NCI-H1694 (cell line): ENCODE results near the gene IGSF9B.

Experiments
- DNase-seq: peaks from one replicate; lab custom pipeline; 2025; lab: John Stamatoyannopoulos, UW

The IGSF9B gene

GRCh38 chr11:133983660-133984316, 27.0 kb upstream of the IGSF9B start:
- DNase-seq = no peak

- DNase-seq = no peak
These were observed 26.1 kb upstream of the IGSF9B start for GRCh38 chr11:133982876-133983275.

- no peak for DNase-seq
These were observed 25.4 kb upstream of the IGSF9B start for GRCh38 chr11:133982151-133982550.

- DNase-seq = no peak
These were observed 24.4 kb upstream of the IGSF9B start for GRCh38 chr11:133981156-133981555.

DNA sequence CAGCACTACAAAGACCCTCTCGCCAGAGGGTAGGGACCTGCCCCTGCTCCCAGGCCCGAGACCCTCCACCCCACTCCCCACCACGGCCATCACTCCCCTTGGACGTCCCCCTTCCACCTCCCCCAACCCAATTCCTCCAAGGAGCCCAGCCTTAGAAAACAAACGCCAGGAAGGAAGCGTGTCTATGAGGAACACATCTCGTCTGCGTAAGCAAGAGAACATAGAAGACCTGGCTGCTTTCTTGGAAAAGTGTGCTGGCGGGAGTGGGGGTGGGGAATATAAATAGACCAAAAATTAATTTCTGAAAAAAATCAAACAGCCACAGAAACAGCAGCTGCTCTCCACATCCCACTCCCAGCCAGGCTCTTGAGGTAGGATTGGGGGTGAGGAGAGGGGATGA, 23.9 kb upstream of the IGSF9B start:
- no peak for DNase-seq

DNA sequence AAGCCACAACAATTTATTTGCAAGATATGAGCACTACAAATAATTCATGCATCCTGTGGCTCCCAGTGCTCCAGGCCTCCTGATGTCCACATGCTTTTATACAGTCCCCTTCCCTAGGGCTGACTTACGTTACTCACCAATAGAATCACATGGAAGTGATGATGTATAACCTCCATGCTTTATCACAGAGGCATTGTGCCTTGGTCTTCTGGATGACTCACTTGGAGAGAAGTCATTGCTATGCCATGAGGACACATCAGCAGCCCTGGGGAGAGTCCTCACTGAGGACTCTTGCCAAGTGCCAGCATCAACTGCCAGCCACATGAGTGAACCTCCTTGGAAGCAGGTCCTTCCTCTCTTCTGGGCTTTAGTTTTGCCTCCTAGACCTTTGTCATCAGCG, 22.0 kb upstream of the IGSF9B start:
- DNase-seq = no peak

DNA sequence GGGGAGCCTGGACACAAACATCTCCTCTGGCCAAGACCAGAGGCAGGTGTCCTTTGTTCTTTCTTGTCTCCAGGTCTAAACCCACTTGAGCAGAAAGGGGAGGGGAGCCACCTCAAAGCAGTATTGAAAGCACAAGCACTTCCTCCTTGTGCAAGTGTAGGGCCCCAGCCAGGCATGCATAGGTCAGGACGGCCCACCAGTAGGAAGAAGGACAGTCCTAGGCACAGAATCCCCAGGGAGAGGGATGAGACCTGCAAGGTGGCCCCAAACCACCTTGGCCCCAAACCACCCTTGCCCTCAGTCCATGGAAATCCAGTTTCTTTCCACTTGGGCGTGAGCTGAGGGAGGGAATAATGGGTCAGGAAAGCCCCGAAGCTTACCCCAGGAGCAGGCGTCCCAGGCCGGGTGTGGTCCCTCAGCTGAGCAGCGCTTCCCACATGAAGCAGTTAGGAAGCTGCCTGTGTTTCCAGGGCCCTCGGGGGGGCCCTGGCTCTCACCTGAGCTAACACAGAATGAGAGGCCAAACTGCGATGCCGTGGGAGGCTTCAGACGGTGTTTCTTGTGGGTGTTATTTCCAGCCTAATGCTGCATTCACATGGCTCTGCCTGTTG, 20.4 kb upstream of the IGSF9B start:
- DNase-seq = no peak

DNA sequence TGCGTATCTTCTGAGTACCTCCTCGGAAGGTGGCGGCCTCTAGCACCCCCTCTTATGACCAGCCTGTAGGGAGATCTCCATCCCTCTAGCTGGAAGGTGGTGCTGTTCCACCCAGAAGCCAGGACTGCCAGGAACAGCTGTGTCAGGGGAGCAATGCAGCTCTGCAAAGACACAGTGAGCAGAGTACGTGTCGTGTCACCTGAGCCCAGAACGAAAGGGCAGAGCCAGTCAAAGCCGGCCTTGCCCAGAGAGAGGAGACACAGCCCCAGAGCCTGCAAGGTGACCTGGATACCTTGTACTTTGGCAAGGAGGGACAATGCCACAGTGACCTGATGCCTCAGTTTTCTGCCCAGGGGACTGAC, 18.7 kb upstream of the IGSF9B start:
- DNase-seq = no peak

DNA sequence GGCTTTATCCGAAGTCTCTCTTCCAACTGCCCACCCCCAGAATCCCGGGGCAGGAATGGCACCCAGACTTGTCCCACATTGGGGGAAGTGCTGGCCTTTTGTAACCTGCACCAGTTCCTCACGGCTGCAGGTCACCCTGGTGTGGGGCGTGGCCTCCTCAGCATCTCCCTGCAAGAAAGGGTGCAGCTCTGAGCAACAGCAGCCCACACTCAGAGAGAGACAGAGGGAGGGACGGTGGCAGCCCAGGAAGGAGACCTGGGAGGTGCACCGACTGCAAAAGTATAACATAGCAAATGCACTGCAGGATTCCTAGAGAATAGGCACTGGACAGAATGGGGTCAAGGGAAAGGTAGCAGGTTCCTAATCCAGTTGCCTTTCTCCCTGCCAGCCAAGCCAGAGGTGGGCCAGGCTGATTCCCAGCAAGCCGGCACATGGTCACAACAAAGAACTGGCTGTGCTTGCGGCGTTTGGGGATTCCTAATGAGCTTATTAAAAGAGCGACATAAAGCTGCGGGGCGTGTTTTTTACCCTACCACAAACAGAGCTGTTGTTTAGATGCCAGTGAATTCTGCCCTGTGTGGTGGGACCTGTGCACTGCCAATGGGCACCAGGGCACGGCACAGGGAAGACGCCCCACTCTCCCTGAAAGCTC, 18.2 kb upstream of the IGSF9B start:
- no peak for DNase-seq

DNA sequence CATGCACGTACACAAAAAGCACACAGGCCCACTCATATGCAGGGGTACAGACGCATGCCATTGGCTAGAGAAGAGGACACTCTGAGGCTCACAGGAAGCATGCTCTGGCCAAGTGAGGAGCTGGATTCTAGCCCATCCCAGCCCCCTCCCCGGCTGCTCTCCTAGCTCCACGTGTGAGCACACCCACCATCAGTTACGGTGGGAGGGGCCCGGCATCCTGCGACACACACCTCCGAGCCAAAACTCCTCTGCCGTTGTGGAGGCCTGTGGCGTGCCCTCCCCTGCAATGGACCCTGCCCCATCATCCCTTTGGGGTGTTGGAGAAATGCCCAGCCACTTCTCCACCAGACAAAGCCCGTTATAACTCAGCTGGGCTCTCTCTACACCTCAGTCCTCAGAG, 15.1 kb upstream of the IGSF9B start:
- DNase-seq = no peak

GRCh38 chr11:133969112-133969511, 12.3 kb upstream of the IGSF9B start:
- no peak for DNase-seq

DNA sequence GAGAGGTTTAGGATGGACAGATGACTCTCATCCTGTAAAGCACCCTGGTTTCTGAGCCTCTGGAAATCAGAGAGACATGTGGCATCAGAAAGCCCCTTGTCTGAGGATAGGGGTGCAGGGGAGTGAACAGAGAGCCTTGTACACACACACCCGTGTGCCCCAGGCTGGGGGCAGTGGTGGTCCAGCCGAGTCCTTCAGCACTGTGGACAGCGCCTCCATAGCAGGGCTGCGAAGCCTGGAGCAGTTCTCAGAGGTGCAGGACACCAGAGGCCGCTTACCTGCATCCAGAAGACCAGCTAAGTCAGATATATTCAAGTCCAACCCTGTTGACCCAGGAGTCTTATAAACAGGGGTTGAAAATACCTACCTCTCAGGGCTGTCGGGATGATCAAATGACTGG, 11.5 kb upstream of the IGSF9B start:
- DNase-seq = no peak

- DNase-seq = no peak
These were observed 11.0 kb upstream of the IGSF9B start for GRCh38 chr11:133967599-133968238.

GRCh38 chr11:133966921-133967598, 10.3 kb upstream of the IGSF9B start:
- no peak for DNase-seq

GRCh38 chr11:133966172-133966651, 9.4 kb upstream of the IGSF9B start:
- DNase-seq = no peak

GRCh38 chr11:133965031-133965601, 8.3 kb upstream of the IGSF9B start:
- no peak for DNase-seq

DNA sequence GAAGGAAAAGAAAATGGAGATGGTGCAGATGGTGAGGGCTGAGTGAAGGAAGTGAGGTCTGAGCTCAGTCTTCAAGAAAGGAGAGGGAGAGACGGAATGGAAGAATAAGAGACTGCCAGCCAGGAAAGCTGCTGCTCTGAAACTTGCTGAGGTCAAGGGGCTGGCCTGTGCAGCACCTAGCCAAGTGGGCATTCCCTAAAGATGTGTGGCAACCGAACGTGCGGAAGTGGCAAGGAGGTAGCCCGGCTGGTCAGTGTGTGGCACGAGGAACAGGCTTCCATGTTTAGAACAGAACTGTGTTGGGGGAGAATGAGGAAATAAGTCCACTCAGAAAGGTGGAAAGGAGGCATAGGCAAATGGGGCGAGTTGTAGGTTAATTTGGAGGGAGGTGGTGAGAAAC, 7.6 kb upstream of the IGSF9B start:
- no peak for DNase-seq

GRCh38 chr11:133961890-133962289, 5.1 kb upstream of the IGSF9B start:
- DNase-seq = no peak

- DNase-seq = no peak
These were observed 1.1 kb upstream of the IGSF9B start for GRCh38 chr11:133957900-133958299.

GRCh38 chr11:133955945-133956421, 785 bp downstream of the IGSF9B start:
- no peak for DNase-seq

DNA sequence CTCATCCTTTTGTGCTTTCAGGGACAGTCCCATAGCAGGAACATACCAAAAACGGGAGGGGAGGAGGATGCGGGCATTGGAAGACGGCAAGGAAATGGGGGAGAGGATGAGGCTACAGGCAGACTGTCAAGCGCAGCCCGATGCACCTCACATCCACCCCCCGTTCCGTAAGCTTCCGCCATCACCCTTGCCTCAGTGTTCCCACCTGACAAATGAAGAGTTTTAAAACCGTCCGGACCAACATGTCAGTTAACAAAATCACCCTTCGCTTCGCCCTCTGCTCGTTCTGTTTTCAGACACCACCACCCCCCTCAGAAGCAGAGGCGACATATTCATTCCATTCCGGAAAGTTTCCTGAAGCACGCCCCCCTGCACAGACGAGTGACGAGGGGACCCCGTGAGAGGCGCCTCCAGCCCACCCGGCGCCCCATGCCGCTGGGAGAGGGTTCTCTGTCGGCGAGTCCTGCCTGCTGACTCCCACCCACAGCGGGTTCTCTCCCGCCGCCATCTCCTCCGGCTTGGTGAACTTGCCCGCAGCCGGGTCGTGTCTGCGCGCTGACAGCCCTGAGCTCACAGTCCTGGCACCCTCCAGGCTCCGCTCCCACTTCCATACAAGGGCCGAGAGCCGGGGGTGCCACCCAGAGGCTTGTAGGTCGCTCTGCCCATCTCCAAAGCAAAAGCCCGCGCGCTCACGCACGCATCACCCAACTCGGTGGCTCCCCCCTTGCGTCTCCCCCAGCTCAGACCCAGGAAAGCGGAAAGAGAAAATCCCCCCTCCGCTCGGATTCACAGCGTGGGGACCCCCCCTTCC, 1.5 kb downstream of the IGSF9B start:
- no peak for DNase-seq
